HFF-Myc (cell line): ENCODE data around the gene KDM2A.

ENCODE experiments used
- DNase-seq: peaks from one replicate; pipeline ENCODE4 v3.0.0-alpha.2; 2011; ENCODE audit warnings: low read depth; ENCODE audit errors: extremely low read depth
- H3K4me3 ChIP-seq: replicated peaks from 2 replicates; pipeline ENCODE4 v1.5.1; 2011; ENCODE audit warnings: low read depth, mild to moderate bottlenecking, control low read depth, low read length
- TF ChIP-seq, protein P1 (sequence below): IDR thresholded peaks from 2 replicates; pipeline ENCODE4 v1.5.1; 2012; ENCODE audit warnings: mild to moderate bottlenecking, low read depth, low read length, control low read depth; ENCODE audit errors: missing control alignments

Gene KDM2A

GRCh38 chr11:67237574-67237973 is 118.5 kb downstream of the KDM2A start:
- TF ChIP-seq, protein P1, sequence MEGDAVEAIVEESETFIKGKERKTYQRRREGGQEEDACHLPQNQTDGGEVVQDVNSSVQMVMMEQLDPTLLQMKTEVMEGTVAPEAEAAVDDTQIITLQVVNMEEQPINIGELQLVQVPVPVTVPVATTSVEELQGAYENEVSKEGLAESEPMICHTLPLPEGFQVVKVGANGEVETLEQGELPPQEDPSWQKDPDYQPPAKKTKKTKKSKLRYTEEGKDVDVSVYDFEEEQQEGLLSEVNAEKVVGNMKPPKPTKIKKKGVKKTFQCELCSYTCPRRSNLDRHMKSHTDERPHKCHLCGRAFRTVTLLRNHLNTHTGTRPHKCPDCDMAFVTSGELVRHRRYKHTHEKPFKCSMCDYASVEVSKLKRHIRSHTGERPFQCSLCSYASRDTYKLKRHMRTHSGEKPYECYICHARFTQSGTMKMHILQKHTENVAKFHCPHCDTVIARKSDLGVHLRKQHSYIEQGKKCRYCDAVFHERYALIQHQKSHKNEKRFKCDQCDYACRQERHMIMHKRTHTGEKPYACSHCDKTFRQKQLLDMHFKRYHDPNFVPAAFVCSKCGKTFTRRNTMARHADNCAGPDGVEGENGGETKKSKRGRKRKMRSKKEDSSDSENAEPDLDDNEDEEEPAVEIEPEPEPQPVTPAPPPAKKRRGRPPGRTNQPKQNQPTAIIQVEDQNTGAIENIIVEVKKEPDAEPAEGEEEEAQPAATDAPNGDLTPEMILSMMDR, result no peak
- DNase-seq, result no peak
- H3K4me3 ChIP-seq, result no peak overlapping the region

DNA sequence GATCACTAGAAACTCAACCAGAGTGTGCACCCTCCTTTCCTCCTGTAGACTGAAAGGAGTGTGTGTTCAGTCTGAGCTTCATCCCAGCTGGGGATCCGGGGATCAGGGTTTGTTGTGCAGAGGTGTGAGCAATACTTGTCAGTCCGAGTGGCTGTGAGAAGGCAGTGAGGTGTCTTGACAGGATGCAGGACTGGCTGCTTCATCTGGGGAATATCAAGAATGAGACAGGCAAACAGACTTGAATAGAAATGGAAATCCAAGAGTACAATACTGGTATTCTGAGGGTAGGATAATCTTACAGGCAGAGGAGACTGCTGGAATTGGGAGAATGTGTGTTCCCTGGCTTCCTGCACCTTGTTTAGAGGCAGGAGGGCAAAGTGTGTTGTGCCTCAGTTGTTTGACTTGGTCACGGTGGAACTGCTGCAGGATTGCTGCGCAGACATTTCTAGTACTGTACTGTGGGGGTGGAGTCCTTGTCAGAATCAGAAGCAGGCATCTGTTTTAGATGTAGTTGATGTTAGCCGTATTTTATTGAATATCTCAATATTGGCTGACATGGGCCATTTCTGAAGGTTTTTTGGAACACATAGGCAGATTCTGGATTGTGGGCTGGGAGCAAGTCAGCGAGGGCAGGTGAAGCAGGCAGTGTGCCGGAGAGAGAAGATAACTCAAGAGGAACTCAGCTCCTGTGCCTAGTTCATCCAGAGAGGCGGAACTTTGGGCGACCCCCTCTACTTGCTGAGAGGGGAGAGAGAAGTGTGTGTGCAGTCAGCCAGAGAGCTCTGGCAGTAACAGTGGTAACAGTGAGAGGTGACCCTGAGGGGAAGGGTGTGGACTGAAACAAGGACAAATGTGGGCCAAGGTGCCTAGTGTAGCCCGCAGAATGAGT is 120.1 kb downstream of the KDM2A start:
- TF ChIP-seq, protein P1, result no peak
- DNase-seq, result no peak
- peak overlapping the region; percentile 97 for H3K4me3 ChIP-seq

GRCh38 chr11:67239783-67240575 is 120.9 kb downstream of the KDM2A start:
- peak; percentile 95 for DNase-seq
- TF ChIP-seq, protein P1, result no peak
- H3K4me3 ChIP-seq, result peak overlapping the region; percentile 97

GRCh38 chr11:67240576-67241389 is 121.7 kb downstream of the KDM2A start:
- TF ChIP-seq, protein P1, result no peak
- peak overlapping the region; percentile 97 for H3K4me3 ChIP-seq
- peak; percentile 61 for DNase-seq

DNA sequence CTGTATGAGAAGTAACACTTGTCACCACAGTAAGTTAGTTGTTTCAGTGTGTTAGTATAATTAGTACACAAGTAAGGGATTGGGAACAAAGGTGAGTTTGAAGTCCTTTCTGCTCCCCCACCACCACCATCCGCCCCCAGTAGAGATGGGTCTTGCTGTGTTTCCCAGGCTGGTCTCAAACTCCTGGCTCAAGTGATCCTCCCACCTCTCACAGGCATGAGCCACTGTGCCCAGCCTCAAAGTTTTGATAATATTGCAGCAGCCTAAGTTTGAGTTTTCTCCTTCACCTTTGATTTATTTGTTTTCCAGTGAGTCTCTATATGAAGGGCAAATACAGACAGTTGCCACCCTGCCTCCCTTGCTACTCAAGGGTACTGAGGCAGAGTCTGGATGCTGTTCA is 123.5 kb downstream of the KDM2A start:
- peak overlapping the region; percentile 97 for H3K4me3 ChIP-seq
- TF ChIP-seq, protein P1, result no peak
- no peak for DNase-seq

DNA sequence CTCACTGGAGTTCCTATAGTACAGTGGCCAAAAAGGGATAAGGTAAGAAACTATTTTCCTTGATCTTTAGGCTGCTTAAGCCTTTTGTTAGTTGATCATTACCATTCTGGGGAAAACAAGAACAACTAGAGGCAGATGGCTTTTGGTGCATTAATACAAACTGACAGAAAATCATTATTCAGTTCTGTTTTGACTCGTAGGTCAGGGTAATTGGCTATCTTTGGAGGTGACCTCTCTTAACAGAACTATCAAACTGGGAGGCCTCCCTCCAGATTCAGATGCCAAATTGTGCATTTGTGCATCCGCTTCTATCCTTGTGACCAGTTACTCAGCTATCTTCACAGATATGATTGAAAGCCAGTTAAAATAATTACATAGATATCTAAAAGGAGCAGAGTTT is 124.0 kb downstream of the KDM2A start:
- TF ChIP-seq, protein P1, result no peak
- H3K4me3 ChIP-seq, result peak overlapping the region; percentile 97
- no peak for DNase-seq
